NCI-H146 treated with DMSO at 0.1 percent for 48 hours (cell line): ENCODE data around the gene MBD4.
A peak's percentile ranks its signal among the peaks of the same experiment; 100 is the strongest.
"Not testable (repeated sequence)": the region's sequence is repeated elsewhere in the genome, so short reads cannot be mapped to it uniquely, and the experiment has no call there.

Source experiments
- DNase-seq: peaks from one replicate; lab custom pipeline; 2025; ENCODE audit not compliant: unreplicated experiment; lab: John Stamatoyannopoulos, UW

The MBD4 gene

DNA sequence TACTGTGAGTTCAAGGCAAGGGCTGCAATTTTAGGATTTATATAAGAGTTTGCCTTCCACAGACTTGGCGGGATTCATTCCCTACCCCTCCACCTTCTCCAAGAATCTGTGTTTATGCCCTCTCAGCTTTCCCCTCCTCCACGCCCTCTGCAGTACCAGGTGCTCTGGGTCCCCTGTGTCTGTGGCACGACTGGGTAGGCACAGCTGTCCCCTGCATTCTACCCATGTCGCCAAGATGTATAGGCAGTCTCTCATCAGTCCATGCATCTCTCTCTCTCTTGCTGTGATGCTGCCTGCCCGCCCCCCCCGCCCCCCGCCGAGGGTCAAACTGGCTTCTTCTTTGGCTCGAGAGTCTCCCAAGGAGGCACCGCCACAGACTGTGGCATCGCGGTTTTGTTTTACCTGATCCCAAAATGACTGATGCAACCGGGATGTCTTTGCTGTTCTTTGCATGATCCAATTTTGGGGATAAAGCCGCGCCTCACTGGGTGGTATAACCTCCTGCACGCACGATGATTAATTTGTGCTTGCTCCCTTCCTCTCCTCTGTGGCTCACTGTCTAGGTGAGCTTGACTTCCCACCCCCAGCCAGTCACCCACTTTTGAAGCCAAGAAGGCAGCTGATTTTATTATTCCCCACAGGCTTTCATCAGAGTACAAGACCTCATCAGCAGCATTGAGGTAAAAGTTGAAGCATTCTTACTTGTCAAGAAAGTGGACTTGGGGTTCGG lies 55.0 kb downstream of the MBD4 start:
- no peak for DNase-seq

DNA sequence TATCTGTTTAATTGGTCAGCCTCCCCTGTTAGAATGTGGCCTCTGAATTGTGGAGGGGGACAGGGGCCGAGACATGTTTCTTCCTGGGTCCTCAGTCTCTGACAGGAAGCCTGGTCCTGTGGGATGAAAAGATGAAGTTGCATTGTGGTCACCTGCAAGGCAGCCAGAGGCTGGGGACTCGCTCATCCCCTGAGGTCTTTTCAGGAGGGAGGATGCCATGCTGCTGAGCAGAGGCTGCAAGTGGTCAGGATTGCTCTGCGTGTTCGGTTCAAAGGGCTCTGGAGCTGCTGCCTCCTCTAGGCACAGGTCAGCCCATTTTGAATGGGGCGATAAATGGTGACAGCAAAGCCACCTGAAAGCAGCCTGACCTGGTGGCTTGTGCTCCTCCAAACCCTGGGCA lies 55.6 kb downstream of the MBD4 start:
- DNase-seq: not testable (repeated sequence)

DNA sequence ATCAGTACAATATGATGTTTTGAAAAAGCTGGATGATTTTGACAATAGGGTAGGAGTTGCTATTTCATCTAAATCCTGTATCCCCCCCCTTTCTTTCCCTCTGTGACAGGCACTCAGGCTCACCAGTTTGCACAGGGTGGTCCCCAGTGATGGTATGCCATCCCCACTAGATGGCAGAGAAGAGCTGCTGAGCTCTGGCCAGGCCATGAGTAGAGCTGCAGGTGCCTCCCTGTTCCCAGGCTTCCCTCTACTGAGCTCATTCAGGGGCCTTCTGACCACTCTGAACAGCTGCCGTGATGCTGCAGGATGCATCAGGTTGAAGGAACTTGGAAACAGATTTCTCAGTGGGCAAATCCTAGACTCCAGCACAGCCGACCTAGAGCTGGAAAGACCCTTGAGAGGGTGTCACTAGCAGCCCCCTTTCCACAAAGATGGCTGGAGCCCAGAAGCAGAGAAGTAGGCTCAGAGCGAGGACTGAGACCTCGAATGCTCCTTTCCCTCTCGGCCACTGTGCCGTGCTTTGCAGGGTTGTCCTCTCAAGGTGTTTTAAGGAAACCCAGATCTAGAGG lies 56.4 kb downstream of the MBD4 start:
- peak; percentile 45 for DNase-seq

DNA sequence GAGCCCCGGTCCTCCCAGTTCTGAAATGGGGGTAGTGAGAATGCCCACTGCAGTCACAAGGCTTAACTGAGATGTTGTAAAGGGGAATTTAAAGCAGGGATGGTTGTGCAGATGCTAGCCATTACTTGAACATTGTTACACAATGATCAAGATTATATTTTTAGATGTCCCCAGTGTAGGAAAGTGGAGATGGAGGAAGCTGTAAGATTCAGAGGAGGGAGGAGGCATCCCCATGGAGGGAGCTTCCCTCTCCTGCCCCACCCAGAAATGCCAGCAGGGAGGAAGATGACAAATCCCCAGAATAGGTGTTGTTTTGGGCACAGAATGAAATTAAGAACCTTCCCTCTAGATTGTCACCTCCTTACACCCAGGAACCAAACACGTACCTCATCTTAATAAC lies 57.4 kb downstream of the MBD4 start:
- no peak for DNase-seq
